HG02588 (cell line): ENCODE data around the gene RNASE8.
A peak's percentile ranks its signal among the peaks of the same experiment; 100 is the strongest.

ENCODE experiments used
- ATAC-seq: cut with Tn5 transposase; IDR thresholded peaks from one replicate; pipeline ENCODE4 v1.9.1; 2021; ENCODE audit warnings: mild to moderate bottlenecking, moderate library complexity; ENCODE audit not compliant: unreplicated experiment

Gene RNASE8

DNA sequence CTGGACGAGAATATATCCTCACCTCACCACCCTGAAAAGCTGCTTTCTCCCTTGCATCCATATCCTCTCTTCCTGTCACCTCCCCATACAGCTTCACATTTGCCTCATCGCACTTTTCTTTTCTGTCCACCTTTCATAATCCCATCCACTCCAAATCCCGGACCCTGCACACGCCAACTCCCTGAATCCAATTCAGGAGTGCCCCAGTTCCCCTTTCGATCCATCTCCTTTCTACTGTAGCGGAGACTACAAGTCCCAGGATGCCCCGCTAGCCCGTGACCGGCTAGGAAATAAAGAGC is 45.7 kb downstream of the RNASE8 start:
- ATAC-seq: no peak

- ATAC-seq: peak; percentile 91
Measured at GRCh38 chr14:21103710-21104447, 46.3 kb downstream of the RNASE8 start.

- ATAC-seq: peak; percentile 30
Measured at GRCh38 chr14:21104448-21105060, 46.9 kb downstream of the RNASE8 start.

DNA sequence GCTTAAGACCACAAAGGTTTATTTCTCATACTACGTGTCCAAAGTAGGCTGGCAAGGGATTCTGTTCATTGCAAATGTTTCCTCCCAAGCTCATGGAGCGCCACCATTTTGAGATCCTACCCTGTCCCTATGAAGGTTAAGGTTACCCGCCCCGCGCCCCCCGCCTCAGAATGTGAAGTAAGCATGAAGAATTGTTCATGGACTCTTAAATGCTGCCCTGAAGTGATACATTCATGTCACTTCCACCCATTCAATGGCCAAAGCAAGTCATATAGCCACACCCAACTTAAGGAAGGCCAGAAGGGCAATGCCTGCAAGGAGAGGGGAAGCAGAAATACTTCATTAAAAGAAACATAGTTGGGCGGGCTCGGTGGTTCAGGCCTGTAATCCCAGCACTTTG is 47.5 kb downstream of the RNASE8 start:
- no peak for ATAC-seq

DNA sequence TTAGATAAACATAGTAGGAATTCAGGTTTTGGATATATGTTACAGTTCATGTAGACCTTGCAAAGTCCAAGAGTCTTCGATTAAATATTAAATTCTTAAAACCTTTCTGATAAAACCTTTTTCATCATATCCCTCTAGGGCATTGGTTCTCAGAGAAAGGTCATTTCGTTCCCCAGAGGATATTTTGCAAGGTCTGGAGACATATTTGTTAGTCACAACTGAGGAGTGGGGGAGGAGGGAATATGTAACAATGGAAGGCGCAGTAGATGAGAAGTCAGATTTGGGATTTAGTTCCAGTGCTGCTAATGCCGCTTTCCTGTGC is 48.5 kb downstream of the RNASE8 start:
- no peak for ATAC-seq

- ATAC-seq: no peak
Measured at GRCh38 chr14:21106498-21107282, 49.1 kb downstream of the RNASE8 start.

DNA sequence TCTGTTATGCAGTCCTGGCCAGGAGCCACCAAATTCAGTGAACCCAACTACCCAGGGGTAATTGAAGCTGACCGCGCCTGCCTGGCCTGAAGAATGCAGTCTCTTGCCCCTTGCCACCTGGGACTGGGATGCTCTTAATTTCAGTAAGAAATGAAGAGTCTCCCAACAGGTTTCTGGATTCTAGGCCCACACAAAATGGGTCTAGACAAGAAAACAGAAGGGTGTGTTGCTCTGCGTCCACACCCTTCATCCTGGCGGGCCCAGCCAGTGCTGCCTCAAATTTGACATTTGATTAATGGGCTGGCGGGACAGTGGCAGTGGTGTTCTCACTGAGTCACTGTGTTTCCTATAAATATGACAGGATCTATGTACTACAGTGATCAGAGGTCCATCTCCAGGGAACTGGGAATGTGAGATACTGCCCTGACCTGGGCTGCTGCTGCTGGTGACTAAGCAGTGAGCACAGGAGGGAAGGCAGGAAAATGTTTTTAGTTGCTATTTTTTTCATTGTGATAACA is 49.7 kb downstream of the RNASE8 start:
- ATAC-seq: no peak
